Suppressor macrophage treated with lipopolysaccharide for 1 hour (primary cell): ENCODE results near the gene RAC3.

ENCODE experiments used
- DNase-seq, 3 donors: peaks; one replicate each; pipeline ENCODE4 v3.0.0-alpha.2; 2020 to 2022

The RAC3 gene

GRCh38 chr17:82077617-82078358, 46.3 kb downstream of the RAC3 start:
- DNase-seq = peak in 1 of 3 donors; percentile 17

- no peak for DNase-seq
Observed at GRCh38 chr17:82078433-82078832, 47.0 kb downstream of the RAC3 start.

- DNase-seq = no peak
Observed at GRCh38 chr17:82079001-82079677, 47.7 kb downstream of the RAC3 start.

- no peak for DNase-seq
Observed at GRCh38 chr17:82080048-82080788, 48.7 kb downstream of the RAC3 start.

- no peak for DNase-seq
Observed at GRCh38 chr17:82080789-82081464, 49.4 kb downstream of the RAC3 start.

- no peak for DNase-seq
Observed at GRCh38 chr17:82081546-82081945, 50.1 kb downstream of the RAC3 start.

GRCh38 chr17:82081966-82082365, 50.5 kb downstream of the RAC3 start:
- no peak for DNase-seq

GRCh38 chr17:82082456-82082855, 51.0 kb downstream of the RAC3 start:
- no peak for DNase-seq

GRCh38 chr17:82083009-82083408, 51.5 kb downstream of the RAC3 start:
- DNase-seq = no peak
